H9 (cell line): ENCODE results near the gene RAB2B. TPM values are rescaled to one million over a fixed set of nuclear protein-coding genes. Genes with fewer than 3 reads are reported as not detected.

Experiments
- DNase-seq: peaks from one replicate; pipeline ENCODE4 v3.0.0-alpha.2; 2017
- H2AFZ ChIP-seq: one replicate; pipeline ENCODE4 v1.6.1; 2013; ENCODE audit warnings: mild to moderate bottlenecking, low read length, control low read depth, moderate library complexity
- H2AK5ac ChIP-seq: 2 replicates; pipeline ENCODE4 v1.6.1; 2013; ENCODE audit warnings: low read length, control low read depth, mixed read lengths; ENCODE audit not compliant: insufficient read length
- H2BK120ac ChIP-seq: one replicate; pipeline ENCODE4 v1.6.1; 2013; ENCODE audit warnings: low read depth, mild to moderate bottlenecking, low read length, control low read depth, inconsistent platforms; ENCODE audit not compliant: poor library complexity, severe bottlenecking
- H2BK12ac ChIP-seq: 2 replicates; pipeline ENCODE4 v1.6.1; 2013; ENCODE audit warnings: low read length, control low read depth, mixed read lengths, low read depth; ENCODE audit not compliant: insufficient read length
- H2BK15ac ChIP-seq: 2 replicates; pipeline ENCODE4 v1.6.1; 2013; ENCODE audit warnings: low read depth, low read length, control low read depth
- H2BK20ac ChIP-seq: one replicate; pipeline ENCODE4 v1.6.1; 2013; ENCODE audit warnings: low read depth, mild to moderate bottlenecking, low read length, control low read depth, inconsistent platforms; ENCODE audit not compliant: poor library complexity, severe bottlenecking
- H2BK5ac ChIP-seq: 2 replicates; pipeline ENCODE4 v1.6.1; 2013; ENCODE audit warnings: low read length, control low read depth, mixed read lengths; ENCODE audit not compliant: insufficient read length
- H3K14ac ChIP-seq: 2 replicates; pipeline ENCODE4 v1.6.1; 2013; ENCODE audit warnings: low read length, control low read depth; ENCODE audit not compliant: insufficient read depth
- H3K18ac ChIP-seq: 2 replicates; pipeline ENCODE4 v1.6.1; 2013; ENCODE audit warnings: low read depth, mild to moderate bottlenecking, mixed read lengths, low read length, control low read depth; ENCODE audit not compliant: insufficient read length
- H3K23ac ChIP-seq: 2 replicates; pipeline ENCODE4 v1.6.1; 2013; ENCODE audit warnings: low read length, control low read depth, mixed read lengths, low read depth; ENCODE audit not compliant: insufficient read length
- H3K23me2 ChIP-seq: 2 replicates; pipeline ENCODE4 v1.6.1; 2013; ENCODE audit warnings: low read depth, mild to moderate bottlenecking, mixed read lengths, low read length, control low read depth; ENCODE audit not compliant: insufficient read length, poor library complexity, severe bottlenecking
- H3K27ac ChIP-seq: 2 replicates; pipeline ENCODE4 v1.5.1; 2013; ENCODE audit warnings: low read length, control low read depth, mixed read lengths, low read depth; ENCODE audit not compliant: insufficient read length
- H3K27me3 ChIP-seq: 2 replicates; pipeline ENCODE4 v1.6.1; 2013; ENCODE audit warnings: low read length, control low read depth, inconsistent platforms; ENCODE audit not compliant: insufficient read depth
- H3K4ac ChIP-seq: 2 replicates; pipeline ENCODE4 v1.6.1; 2013; ENCODE audit warnings: low read depth, mild to moderate bottlenecking, control low read depth, inconsistent platforms, low read length, moderate library complexity
- H3K4me1 ChIP-seq: 2 replicates; pipeline ENCODE4 v1.6.1; 2013; ENCODE audit warnings: low read length, control low read depth, inconsistent platforms; ENCODE audit not compliant: insufficient read depth
- H3K4me2 ChIP-seq: 2 replicates; pipeline ENCODE4 v1.6.1; 2013; ENCODE audit warnings: low read length, control low read depth, mixed read lengths; ENCODE audit not compliant: insufficient read length, insufficient read depth
- H3K56ac ChIP-seq: 2 replicates; pipeline ENCODE4 v1.6.1; 2013; ENCODE audit warnings: low read depth, mild to moderate bottlenecking, mixed read lengths, low read length, control low read depth; ENCODE audit not compliant: insufficient read length
- H3K79me1 ChIP-seq: 2 replicates; pipeline ENCODE4 v1.6.1; 2013; ENCODE audit warnings: low read depth, mild to moderate bottlenecking, moderate library complexity, low read length, control low read depth, inconsistent platforms; ENCODE audit not compliant: insufficient read depth, poor library complexity, severe bottlenecking
- H3K79me2 ChIP-seq: 2 replicates; pipeline ENCODE4 v1.6.1; 2013; ENCODE audit warnings: low read length, control low read depth, inconsistent platforms; ENCODE audit not compliant: insufficient read depth
- H3K9ac ChIP-seq: 2 replicates; pipeline ENCODE4 v1.6.1; 2013; ENCODE audit warnings: low read length, control low read depth, mixed read lengths; ENCODE audit not compliant: insufficient read length; ENCODE audit errors: extremely low read depth
- H3K9me3 ChIP-seq: one replicate; pipeline ENCODE4 v1.6.1; 2013; ENCODE audit warnings: low read depth, low read length, inconsistent platforms; ENCODE audit not compliant: control insufficient read depth
- H3T11ph ChIP-seq: one replicate; pipeline ENCODE4 v1.6.1; 2013; ENCODE audit warnings: mild to moderate bottlenecking, low read length, control low read depth, inconsistent platforms
- H4K20me1 ChIP-seq: one replicate; pipeline ENCODE4 v1.6.1; 2013; ENCODE audit not compliant: control insufficient read depth, insufficient read length, insufficient read depth
- H4K5ac ChIP-seq: 2 replicates; pipeline ENCODE4 v1.6.1; 2013; ENCODE audit warnings: low read depth, mild to moderate bottlenecking, mixed read lengths, low read length, control low read depth; ENCODE audit not compliant: insufficient read length
- H4K8ac ChIP-seq: replicated peaks from 2 replicates; pipeline ENCODE4 v1.6.1; 2013; ENCODE audit warnings: low read length, control low read depth, mixed read lengths, low read depth; ENCODE audit not compliant: insufficient read length
- H4K91ac ChIP-seq: 2 replicates; pipeline ENCODE4 v1.6.1; 2013; ENCODE audit warnings: low read depth, mild to moderate bottlenecking, moderate library complexity, mixed read lengths, low read length, control low read depth; ENCODE audit not compliant: insufficient read length
- H3K27ac Mint-ChIP-seq, 3 experiments: 2 replicates in 2 of 3; 3 replicates in 1 of 3; pipeline ENCODE4 v1.8.0; 2020 to 2021; ENCODE audit warnings: mixed read lengths in 3 of 3, mild to moderate bottlenecking in 1 of 3, moderate library complexity in 1 of 3
- H3K27me3 Mint-ChIP-seq: 2 replicates; pipeline ENCODE4 v1.8.0; 2021; ENCODE audit warnings: low read depth, mild to moderate bottlenecking, moderate library complexity, mixed read lengths
- H3K36me3 Mint-ChIP-seq, 3 experiments: 2 replicates in 2 of 3; 3 replicates in 1 of 3; pipeline ENCODE4 v1.8.0; 2020 to 2021; ENCODE audit warnings: low read depth in 3 of 3, mixed read lengths in 3 of 3; ENCODE audit not compliant: insufficient read depth in 1 of 3
- H3K4me1 Mint-ChIP-seq, 2 experiments: 2 replicates each; pipeline ENCODE4 v1.8.0; 2020; ENCODE audit warnings: mixed read lengths in 2 of 2
- H3K4me3 Mint-ChIP-seq, 2 experiments: 2 replicates in 1 of 2; 3 replicates in 1 of 2; pipeline ENCODE4 v1.8.0; 2020 to 2021; ENCODE audit warnings: mild to moderate bottlenecking in 2 of 2, mixed read lengths in 2 of 2, moderate library complexity in 1 of 2
- H3K9me3 Mint-ChIP-seq, 2 experiments: 2 replicates in 1 of 2; 3 replicates in 1 of 2; pipeline ENCODE4 v1.8.0; 2020; ENCODE audit warnings: mild to moderate bottlenecking in 2 of 2, mixed read lengths in 2 of 2, moderate library complexity in 1 of 2
- CTCF ChIP-seq: fragments of 200-600 bp; sonication (generic); conservative IDR thresholded peaks from 3 replicates; pipeline ENCODE4 v1.8.0; 2021; ENCODE audit warnings: antibody characterized with exemption, mild to moderate bottlenecking
- total RNA-seq: library from RNA; stranded (reverse); gene quantifications from 2 replicates; pipeline ENCODE4 v1.2.1, GENCODE V29; 2021

Gene RAB2B
- total RNA-seq, 1 experiment from 2014 or later: 27.9 TPM

- no peak for DNase-seq
- Histone ChIP-seq H3K9me3 (no peaks in the 10 kb centered on the region), H3K23me2 (no peaks in the 10 kb centered on the region), H4K5ac (no peak overlapping the region), H4K91ac (no peak overlapping the region), H3K56ac (no peak overlapping the region), H3K4me1 (no peaks in the 10 kb centered on the region), H3K27ac (no peak overlapping the region), H3K14ac (no peak overlapping the region), H2AFZ (no peak overlapping the region), H4K20me1 (no peaks in the 10 kb centered on the region), H4K8ac (no peak overlapping the region), H3K4me2 (no peak overlapping the region), H3T11ph (no peak overlapping the region), H3K79me2 (peaks cover 14% of the 10 kb centered on the region; the same call in 1 of the 2 replicates), H3K23ac (no peak overlapping the region), H3K79me1 (peaks cover 3% of the 10 kb centered on the region), H2BK15ac (no peak overlapping the region), H2BK20ac (no peak overlapping the region), H2BK12ac (no peak overlapping the region), H3K18ac (no peak overlapping the region), H3K4ac (no peak overlapping the region), H3K9ac (no peak overlapping the region), H3K27me3 (no peaks in the 10 kb centered on the region), H2AK5ac (no peak overlapping the region), H2BK120ac (no peak overlapping the region), H2BK5ac (no peak overlapping the region)
- no peak overlapping the region; a peak in 1 of 5 replicates for H3K4me3 Mint-ChIP-seq
- H3K27ac Mint-ChIP-seq: peak overlapping the region in 1 of 3 experiments; percentile 66; a peak in 1 of 7 replicates
- no peak for TF ChIP-seq CTCF
- H3K27me3 Mint-ChIP-seq: no peaks in the 10 kb centered on the region
- H3K9me3 Mint-ChIP-seq: no peaks in the 10 kb centered on the region
- H3K36me3 Mint-ChIP-seq: peaks cover 55 to 81% (median 71%) of the 10 kb centered on the region in 3 experiments
- peaks cover 20 to 24% of the 10 kb centered on the region in 2 experiments for H3K4me1 Mint-ChIP-seq
Measured at GRCh38 chr14:21505012-21505553, 28.3 kb upstream of the RAB2B start.
